Stomach (tissue), 4 donors: ENCODE results near the gene ASCC3.

ENCODE experiments used
- POLR2AphosphoS5 ChIP-seq, 3 donors: sonication (generic); formaldehyde crosslinking; IDR thresholded peaks; one replicate each; pipeline ENCODE4 v1.6.1; 2016; ENCODE audit warnings: antibody characterized with exemption in 3 of 3
- TF ChIP-seq, protein P1 (sequence below), 7 experiments: fragments of 450-650 bp in 4 of 7; fragments of 200-600 bp in 3 of 7; sonication (generic) in 3 of 7; IDR thresholded peaks; one replicate each; pipeline ENCODE4 v1.5.1; 2016 to 2019; ENCODE audit warnings: antibody characterized with exemption in 7 of 7, control low read depth in 2 of 7, mild to moderate bottlenecking in 1 of 7

DNA sequence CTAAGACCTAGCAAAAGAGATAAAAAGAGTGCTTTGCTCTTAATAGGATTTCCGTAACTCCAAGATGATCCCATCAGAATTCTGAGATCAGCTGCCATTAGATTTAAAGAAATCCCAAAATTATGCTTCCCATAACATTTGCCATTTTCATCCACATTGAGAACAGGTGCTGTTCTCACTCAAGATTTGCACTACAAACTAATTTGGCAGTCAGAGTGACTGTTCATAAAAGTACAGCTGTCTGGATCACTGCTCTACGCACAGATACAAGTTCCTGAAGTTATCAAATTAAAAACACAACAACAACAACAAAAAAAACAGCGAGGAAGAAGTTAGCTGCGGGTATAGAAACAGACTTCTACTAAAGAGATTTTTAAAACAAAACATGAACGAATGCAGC is 58.1 kb downstream of the ASCC3 start:
- TF ChIP-seq, protein P1, sequence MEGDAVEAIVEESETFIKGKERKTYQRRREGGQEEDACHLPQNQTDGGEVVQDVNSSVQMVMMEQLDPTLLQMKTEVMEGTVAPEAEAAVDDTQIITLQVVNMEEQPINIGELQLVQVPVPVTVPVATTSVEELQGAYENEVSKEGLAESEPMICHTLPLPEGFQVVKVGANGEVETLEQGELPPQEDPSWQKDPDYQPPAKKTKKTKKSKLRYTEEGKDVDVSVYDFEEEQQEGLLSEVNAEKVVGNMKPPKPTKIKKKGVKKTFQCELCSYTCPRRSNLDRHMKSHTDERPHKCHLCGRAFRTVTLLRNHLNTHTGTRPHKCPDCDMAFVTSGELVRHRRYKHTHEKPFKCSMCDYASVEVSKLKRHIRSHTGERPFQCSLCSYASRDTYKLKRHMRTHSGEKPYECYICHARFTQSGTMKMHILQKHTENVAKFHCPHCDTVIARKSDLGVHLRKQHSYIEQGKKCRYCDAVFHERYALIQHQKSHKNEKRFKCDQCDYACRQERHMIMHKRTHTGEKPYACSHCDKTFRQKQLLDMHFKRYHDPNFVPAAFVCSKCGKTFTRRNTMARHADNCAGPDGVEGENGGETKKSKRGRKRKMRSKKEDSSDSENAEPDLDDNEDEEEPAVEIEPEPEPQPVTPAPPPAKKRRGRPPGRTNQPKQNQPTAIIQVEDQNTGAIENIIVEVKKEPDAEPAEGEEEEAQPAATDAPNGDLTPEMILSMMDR (IDR thresholded peaks at IDR 0.05) = no peak
- TF ChIP-seq POLR2AphosphoS5 (IDR thresholded peaks at IDR 0.05) = no peak
